Activated naive CD4-positive, alpha-beta T cell treated with anti-CD3 and anti-CD28 coated beads for 36 hours (primary cell): Measurements from ENCODE around the gene KDM4C. TPM values are rescaled to one million over a fixed set of nuclear protein-coding genes. Genes with fewer than 3 reads are reported as not detected.

Source experiments
- CTCF ChIA-PET: fragments of 350-600 bp; sonication (Branson Sonifier 250); formaldehyde crosslinking; loops from one replicate; lab custom pipeline; 2021; ENCODE audit warnings: antibody characterized with exemption; lab: Charles Lee
- DNase-seq: peaks from one replicate; pipeline ENCODE4 v3.0.0-alpha.2; 2020
- H3K27ac Mint-ChIP-seq: one replicate; pipeline ENCODE4 v1.8.0; 2021; ENCODE audit warnings: mild to moderate bottlenecking, mixed read lengths
- H3K27me3 Mint-ChIP-seq: one replicate; pipeline ENCODE4 v1.8.0; 2021; ENCODE audit warnings: low read depth, mixed read lengths
- H3K36me3 Mint-ChIP-seq: one replicate; pipeline ENCODE4 v1.8.0; 2021; ENCODE audit warnings: low read depth, mixed read lengths
- H3K4me1 Mint-ChIP-seq: one replicate; pipeline ENCODE4 v1.8.0; 2021; ENCODE audit warnings: low read depth, mixed read lengths
- H3K4me3 Mint-ChIP-seq: one replicate; pipeline ENCODE4 v1.8.0; 2021; ENCODE audit warnings: mild to moderate bottlenecking, moderate library complexity, mixed read lengths
- H3K9me3 Mint-ChIP-seq: one replicate; pipeline ENCODE4 v1.8.0; 2021; ENCODE audit warnings: mixed read lengths
- intact Hi-C: fragments of 100-400 bp; cut with micrococcal nuclease; formaldehyde crosslinking; loops from one replicate; pipeline ENCODE4 v1.15.1; 2023
- total RNA-seq, 2 experiments: library from RNA; stranded (reverse); gene quantifications; one replicate each; pipeline ENCODE4 v1.2.3, GENCODE V29; 2021

Gene KDM4C
- total RNA-seq, 2 experiments from 2014 or later: 27.4 to 28.9 TPM

- no peak overlapping the region for H3K27ac Mint-ChIP-seq
Observed at GRCh38 chr9:6920041-6920440, 162.3 kb downstream of the KDM4C start.

GRCh38 chr9:6921315-6921714, 163.5 kb downstream of the KDM4C start:
- H3K4me3 Mint-ChIP-seq: no peak overlapping the region
- peaks cover 28% of the 10 kb centered on the region for H3K36me3 Mint-ChIP-seq
- no peak for DNase-seq
- CTCF ChIA-PET: no interaction called here
- H3K27ac Mint-ChIP-seq: no peak overlapping the region
- H3K27me3 Mint-ChIP-seq: no peaks in the 10 kb centered on the region
- intact Hi-C loops: no loop called here
- H3K4me1 Mint-ChIP-seq: peaks cover 55% of the 10 kb centered on the region
- peaks cover 3% of the 10 kb centered on the region for H3K9me3 Mint-ChIP-seq

More at GRCh38 chr9:6920041-6920440, 162.3 kb downstream of the KDM4C start:
- Mint-ChIP-seq H3K4me1 (peaks cover 52% of the 10 kb centered on the region), H3K4me3 (no peak overlapping the region), H3K36me3 (peaks cover 28% of the 10 kb centered on the region), H3K9me3 (peaks cover 3% of the 10 kb centered on the region), H3K27me3 (no peaks in the 10 kb centered on the region)
- DNase-seq: no peak
- intact Hi-C loops: no loop called here
- CTCF ChIA-PET: no interaction called here

GRCh38 chr9:6922124-6922676, 164.4 kb downstream of the KDM4C start:
- intact Hi-C loops: no loop called here
- CTCF ChIA-PET: no interaction called here
- Mint-ChIP-seq H3K9me3 (peaks cover 3% of the 10 kb centered on the region), H3K27ac (no peak overlapping the region), H3K36me3 (peaks cover 24% of the 10 kb centered on the region), H3K27me3 (no peaks in the 10 kb centered on the region), H3K4me3 (no peak overlapping the region), H3K4me1 (peaks cover 51% of the 10 kb centered on the region)
- no peak for DNase-seq

GRCh38 chr9:6922680-6923079, 164.9 kb downstream of the KDM4C start:
- Mint-ChIP-seq H3K4me1 (peaks cover 48% of the 10 kb centered on the region), H3K4me3 (no peak overlapping the region), H3K36me3 (peaks cover 19% of the 10 kb centered on the region), H3K27ac (no peak overlapping the region), H3K27me3 (no peaks in the 10 kb centered on the region), H3K9me3 (peaks cover under 1% of the 10 kb centered on the region)
- intact Hi-C loops: no loop called here
- DNase-seq: no peak
- CTCF ChIA-PET: interaction anchor here (0.6 kb wide), 1 partner anchor 63 kb away, joined by 3 read pairs; no protein-coding TSS in a partner anchor

- Mint-ChIP-seq H3K27me3 (no peaks in the 10 kb centered on the region), H3K4me3 (no peak overlapping the region), H3K4me1 (peaks cover 50% of the 10 kb centered on the region), H3K9me3 (no peaks in the 10 kb centered on the region), H3K27ac (no peak overlapping the region), H3K36me3 (peaks cover 19% of the 10 kb centered on the region)
- no peak for DNase-seq
- intact Hi-C loops: no loop called here
- CTCF ChIA-PET: interaction anchor here (0.6 kb wide), 1 partner anchor 63 kb away, joined by 3 read pairs; no protein-coding TSS in a partner anchor
Observed at GRCh38 chr9:6923086-6923485, 165.3 kb downstream of the KDM4C start.

- CTCF ChIA-PET: interaction anchor here (0.7 kb wide), 1 partner anchor 591 kb away, joined by 3 read pairs; no protein-coding TSS in a partner anchor
- Mint-ChIP-seq H3K9me3 (no peaks in the 10 kb centered on the region), H3K36me3 (peaks cover 16% of the 10 kb centered on the region), H3K4me3 (no peak overlapping the region), H3K27ac (no peak overlapping the region), H3K4me1 (peaks cover 51% of the 10 kb centered on the region), H3K27me3 (no peaks in the 10 kb centered on the region)
- intact Hi-C loops: no loop called here
- no peak for DNase-seq
Observed at GRCh38 chr9:6924149-6924548, 166.4 kb downstream of the KDM4C start.

GRCh38 chr9:6924988-6925563, 167.3 kb downstream of the KDM4C start:
- peaks cover 16% of the 10 kb centered on the region for H3K36me3 Mint-ChIP-seq

GRCh38 chr9:6925836-6926235, 168.1 kb downstream of the KDM4C start:
- Mint-ChIP-seq H3K27ac (no peak overlapping the region), H3K27me3 (no peaks in the 10 kb centered on the region), H3K9me3 (no peaks in the 10 kb centered on the region), H3K36me3 (peaks cover 18% of the 10 kb centered on the region), H3K4me1 (peaks cover 48% of the 10 kb centered on the region), H3K4me3 (no peak overlapping the region)
- CTCF ChIA-PET: no interaction called here
- intact Hi-C loops: no loop called here
- DNase-seq: no peak

More at GRCh38 chr9:6924988-6925563, 167.3 kb downstream of the KDM4C start:
- Mint-ChIP-seq H3K4me3 (no peak overlapping the region), H3K27me3 (no peaks in the 10 kb centered on the region), H3K27ac (no peak overlapping the region), H3K9me3 (no peaks in the 10 kb centered on the region), H3K4me1 (peaks cover 47% of the 10 kb centered on the region)
- no peak for DNase-seq
- CTCF ChIA-PET: interaction anchor here (0.7 kb wide), 1 partner anchor 592 kb away, joined by 3 read pairs; no protein-coding TSS in a partner anchor
- intact Hi-C loops: no loop called here

- intact Hi-C loops: no loop called here
- Mint-ChIP-seq H3K4me1 (peaks cover 42% of the 10 kb centered on the region), H3K9me3 (no peaks in the 10 kb centered on the region), H3K4me3 (no peak overlapping the region), H3K36me3 (peaks cover 14% of the 10 kb centered on the region), H3K27ac (no peak overlapping the region), H3K27me3 (no peaks in the 10 kb centered on the region)
- no peak for DNase-seq
- CTCF ChIA-PET: no interaction called here
Observed at GRCh38 chr9:6926436-6926835, 168.7 kb downstream of the KDM4C start.

GRCh38 chr9:6927838-6928237, 170.1 kb downstream of the KDM4C start:
- CTCF ChIA-PET: no interaction called here
- H3K9me3 Mint-ChIP-seq: no peaks in the 10 kb centered on the region
- no peak for DNase-seq
- H3K27ac Mint-ChIP-seq: no peak overlapping the region
- H3K4me3 Mint-ChIP-seq: no peak overlapping the region
- peaks cover 13% of the 10 kb centered on the region for H3K36me3 Mint-ChIP-seq
- H3K27me3 Mint-ChIP-seq: no peaks in the 10 kb centered on the region
- intact Hi-C loops: no loop called here
- H3K4me1 Mint-ChIP-seq: peaks cover 37% of the 10 kb centered on the region

GRCh38 chr9:6928863-6929262, 171.1 kb downstream of the KDM4C start:
- Mint-ChIP-seq H3K27ac (no peak overlapping the region), H3K4me3 (no peak overlapping the region)
- intact Hi-C loops: no loop called here

GRCh38 chr9:6929441-6930215, 171.9 kb downstream of the KDM4C start:
- H3K4me3 Mint-ChIP-seq: no peak overlapping the region
- DNase-seq: no peak
- intact Hi-C loops: no loop called here
- H3K4me1 Mint-ChIP-seq: peaks cover 28% of the 10 kb centered on the region
- H3K27me3 Mint-ChIP-seq: no peaks in the 10 kb centered on the region
- CTCF ChIA-PET: no interaction called here
- no peaks in the 10 kb centered on the region for H3K9me3 Mint-ChIP-seq
- no peak overlapping the region for H3K27ac Mint-ChIP-seq
- peaks cover 12% of the 10 kb centered on the region for H3K36me3 Mint-ChIP-seq

More at GRCh38 chr9:6928863-6929262, 171.1 kb downstream of the KDM4C start:
- Mint-ChIP-seq H3K9me3 (no peaks in the 10 kb centered on the region), H3K4me1 (peaks cover 31% of the 10 kb centered on the region), H3K27me3 (no peaks in the 10 kb centered on the region), H3K36me3 (peaks cover 12% of the 10 kb centered on the region)
- CTCF ChIA-PET: interaction anchor here (0.6 kb wide), 1 partner anchor 99 kb away, joined by 3 read pairs; no protein-coding TSS in a partner anchor
- no peak for DNase-seq
